Prostate gland (tissue), 2 donors: ENCODE results near the gene ZNF516.

Source experiments
- CTCF ChIP-seq, 4 experiments: fragments of 200-600 bp in 2 of 4; fragments of 450-650 bp in 2 of 4; sonication (generic) in 2 of 4; IDR thresholded peaks; 1 replicate in 3 of 4; 2 replicates in 1 of 4; pipeline ENCODE4 v1.5.1; 2016 to 2019; ENCODE audit warnings: antibody characterized with exemption in 4 of 4, mild to moderate bottlenecking in 2 of 4, moderate library complexity in 2 of 4
- POLR2A ChIP-seq: fragments of 450-650 bp; IDR thresholded peaks from one replicate; pipeline ENCODE4 v1.6.1; 2016; ENCODE audit warnings: antibody characterized with exemption, mild to moderate bottlenecking
- POLR2AphosphoS5 ChIP-seq: sonication (generic); formaldehyde crosslinking; IDR thresholded peaks from one replicate; pipeline ENCODE4 v1.6.1; 2017; ENCODE audit warnings: antibody characterized with exemption

- TF ChIP-seq CTCF (IDR thresholded peaks at IDR 0.05) = peak in 2 of 4 experiments; percentile 28 to 36
- TF ChIP-seq POLR2AphosphoS5 = no peak
- TF ChIP-seq POLR2A = no peak
Observed at GRCh38 chr18:76380791-76381405, 114.1 kb downstream of the ZNF516 start.
